ENCODE data around the gene SLC11A2.

DNA sequence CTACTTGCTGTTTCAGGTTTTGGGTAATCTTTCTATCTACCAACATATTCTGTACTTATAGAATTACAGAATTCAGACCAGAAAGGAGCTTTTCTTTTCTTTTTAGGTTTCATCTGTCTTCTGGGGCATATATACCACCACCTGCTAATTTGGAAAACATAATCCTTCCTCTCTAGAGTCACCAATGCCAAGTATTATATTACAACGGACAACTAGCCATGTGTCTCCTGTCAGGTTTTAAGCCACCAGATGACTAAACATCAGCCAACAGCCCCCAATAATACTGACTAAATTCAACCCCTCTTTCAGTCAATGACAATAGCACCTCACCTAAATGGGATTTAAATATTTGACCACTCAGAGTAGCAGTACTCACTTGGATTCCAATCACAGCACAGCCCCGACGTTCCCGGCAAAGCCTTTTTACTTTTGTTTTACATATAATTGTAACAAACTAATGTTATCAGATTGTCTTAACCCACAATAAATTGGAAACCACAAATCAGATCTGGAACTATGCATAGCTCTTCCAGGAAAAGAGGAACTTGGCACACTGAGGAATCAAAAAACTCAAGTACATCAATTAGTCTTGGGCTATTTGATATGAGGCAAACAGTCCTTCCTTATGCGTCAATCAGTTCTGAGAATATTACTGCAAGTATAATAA is 13.5 kb downstream of the SLC11A2 start:
- TF ChIP-seq POLR2A (IDR thresholded peaks at IDR 0.05; ENCODE audit: low read length) (no peak), GATA1 (IDR thresholded peaks at IDR 0.05; ENCODE audit: low read depth, low read length) (no peak)
